Cardiac muscle cell (in vitro differentiated cells and primary cell): ENCODE measurements around the gene STX8. TPM values are rescaled to one million over a fixed set of nuclear protein-coding genes. Genes with fewer than 3 reads are reported as not detected.

Experiments
- DNase-seq, 2 donors: peaks; one replicate each; pipeline versions ENCODE4 v3.0.0 to v3.0.0-alpha.2; 2010 to 2017; ENCODE audit warnings: low read depth in 1 of 2, low spot score in 1 of 2
- H3K27ac ChIP-seq: fragments of 200-600 bp; sonication (generic); 2 replicates; pipeline ENCODE4 v1.5.1; 2016
- H3K27me3 ChIP-seq: fragments of 200-600 bp; sonication (generic); 2 replicates; pipeline ENCODE4 v1.6.0; 2016; ENCODE audit warnings: control low read depth
- H3K36me3 ChIP-seq: fragments of 200-600 bp; sonication (generic); 2 replicates; pipeline ENCODE4 v1.5.1; 2016; ENCODE audit warnings: control low read depth
- H3K4me1 ChIP-seq: fragments of 200-600 bp; sonication (generic); 2 replicates; pipeline ENCODE4 v1.8.1; 2017; ENCODE audit warnings: low read depth, mild to moderate bottlenecking, mixed run types
- H3K4me3 ChIP-seq: fragments of 200-600 bp; sonication (generic); 2 replicates; pipeline ENCODE4 v1.5.1; 2016; ENCODE audit warnings: mild to moderate bottlenecking
- H3K9me3 ChIP-seq: fragments of 200-600 bp; sonication (generic); 2 replicates; pipeline ENCODE4 v1.5.1; 2017; ENCODE audit warnings: low read depth, mild to moderate bottlenecking, control low read depth
- CTCF ChIP-seq: IDR thresholded peaks from 2 replicates; pipeline ENCODE4 v1.5.1; 2012; ENCODE audit warnings: low read depth, mild to moderate bottlenecking, low read length
- polyA plus RNA-seq: library from polyadenylated mRNA; unstranded; fragments of >200 nt; fragmentation: Nextera tagmentation; extraction: Ambion mirVana; gene quantifications from 2 replicates; pipeline ENCODE4 v1.2.1, GENCODE V29; 2016
- total RNA-seq: library from RNA; depleted of rRNA; stranded (reverse); fragments of >200 nt; gene quantifications from 2 replicates; pipeline ENCODE4 v1.2.3, GENCODE V29; 2016

The STX8 gene
- total and polyA plus RNA-seq, 2 experiments from 2014 or later, result 46.9 to 95.2 TPM

- no peaks in the 10 kb centered on the region for H3K36me3 ChIP-seq
- DNase-seq, result peak in 1 of 2 donors; percentile 27
Observed at GRCh38 chr17:9475101-9475658, 100.4 kb downstream of the STX8 start.

GRCh38 chr17:9473711-9474110 is 101.9 kb downstream of the STX8 start:
- Histone ChIP-seq H3K4me1 (no peaks in the 10 kb centered on the region), H3K36me3 (no peaks in the 10 kb centered on the region), H3K27me3 (no peaks in the 10 kb centered on the region), H3K9me3 (no peaks in the 10 kb centered on the region), H3K4me3 (no peak overlapping the region), H3K27ac (no peak overlapping the region)
- TF ChIP-seq CTCF, result no peak
- DNase-seq, result peak in 1 of 2 donors; percentile 30

More at GRCh38 chr17:9475101-9475658, 100.4 kb downstream of the STX8 start:
- TF ChIP-seq CTCF, result no peak
- Histone ChIP-seq H3K27ac (no peak overlapping the region), H3K27me3 (no peaks in the 10 kb centered on the region), H3K4me1 (no peaks in the 10 kb centered on the region), H3K9me3 (no peaks in the 10 kb centered on the region), H3K4me3 (no peak overlapping the region)

GRCh38 chr17:9472541-9472940 is 103.1 kb downstream of the STX8 start:
- no peak overlapping the region for H3K27ac ChIP-seq
- no peaks in the 10 kb centered on the region for H3K27me3 ChIP-seq
- no peaks in the 10 kb centered on the region for H3K9me3 ChIP-seq
- H3K4me1 ChIP-seq, result no peaks in the 10 kb centered on the region
- DNase-seq, result peak in 1 of 2 donors; percentile 49
- no peak for TF ChIP-seq CTCF
- no peaks in the 10 kb centered on the region for H3K36me3 ChIP-seq
- H3K4me3 ChIP-seq, result no peak overlapping the region

- H3K27ac ChIP-seq, result no peak overlapping the region
- DNase-seq, result no peak
- H3K9me3 ChIP-seq, result no peaks in the 10 kb centered on the region
Observed at GRCh38 chr17:9472094-9472493, 103.5 kb downstream of the STX8 start.

GRCh38 chr17:9470171-9470570 is 105.4 kb downstream of the STX8 start:
- H3K36me3 ChIP-seq, result no peaks in the 10 kb centered on the region
- H3K27ac ChIP-seq, result no peak overlapping the region
- DNase-seq, result peak in 1 of 2 donors; percentile 61
- no peaks in the 10 kb centered on the region for H3K27me3 ChIP-seq
- no peak for TF ChIP-seq CTCF
- H3K9me3 ChIP-seq, result no peaks in the 10 kb centered on the region
- H3K4me1 ChIP-seq, result no peaks in the 10 kb centered on the region
- no peak overlapping the region for H3K4me3 ChIP-seq

More at GRCh38 chr17:9472094-9472493, 103.5 kb downstream of the STX8 start:
- Histone ChIP-seq H3K4me1 (no peaks in the 10 kb centered on the region), H3K36me3 (no peaks in the 10 kb centered on the region), H3K4me3 (no peak overlapping the region), H3K27me3 (no peaks in the 10 kb centered on the region)
- no peak for TF ChIP-seq CTCF
